OCI-LY3 (cell line): ENCODE measurements around the gene CLSTN2.

ENCODE experiments used
- H2AFZ ChIP-seq: fragments of 200-600, 300-600 bp; shearing (Covaris generic); 2 replicates; pipeline ENCODE4 v1.6.0; 2014; ENCODE audit warnings: antibody characterized with exemption, low read depth, low read length
- H3K27ac ChIP-seq: fragments of 200-600, 300-600 bp; sonication (generic); 2 replicates; pipeline ENCODE4 v1.5.1; 2014; ENCODE audit warnings: mild to moderate bottlenecking, low read length, moderate library complexity, mixed read lengths
- H3K27me3 ChIP-seq: fragments of 200-600, 300-600 bp; sonication (generic); 2 replicates; pipeline ENCODE4 v1.6.1; 2014; ENCODE audit warnings: low read depth, low read length, mixed read lengths
- H3K36me3 ChIP-seq: fragments of 200-600, 300-600 bp; sonication (generic); replicated peaks from 2 replicates; pipeline ENCODE3; 2014; ENCODE audit warnings: low read depth, low read length, mixed read lengths
- H3K4me1 ChIP-seq: fragments of 300-600, 200-600 bp; sonication (generic); 2 replicates; pipeline ENCODE4 v1.6.1; 2014; ENCODE audit warnings: low read length, mixed read lengths
- H3K4me2 ChIP-seq: fragments of 200-600, 300-600 bp; sonication (generic); 2 replicates; pipeline ENCODE4 v1.6.1; 2014; ENCODE audit warnings: low read length, mixed read lengths
- H3K4me3 ChIP-seq: fragments of 300-600, 200-600 bp; sonication (generic); 2 replicates; pipeline ENCODE4 v1.5.1; 2014; ENCODE audit warnings: antibody characterized with exemption, mild to moderate bottlenecking, low read length, moderate library complexity
- H3K79me2 ChIP-seq: fragments of 300-600, 200-600 bp; shearing (Covaris generic); 2 replicates; pipeline ENCODE4 v1.6.1; 2014; ENCODE audit warnings: mild to moderate bottlenecking, low read length, mixed read lengths
- H3K9ac ChIP-seq: fragments of 300-600, 200-600 bp; shearing (Covaris generic); 2 replicates; pipeline ENCODE4 v1.6.0; 2014; ENCODE audit warnings: mild to moderate bottlenecking, low read length, moderate library complexity
- H3K9me3 ChIP-seq: fragments of 200-600, 300-600 bp; shearing (Covaris generic); 2 replicates; pipeline ENCODE4 v1.6.1; 2014; ENCODE audit warnings: low read length, mixed read lengths; ENCODE audit not compliant: insufficient read depth
- H4K20me1 ChIP-seq: fragments of 200-600, 300-600 bp; sonication (generic); 2 replicates; pipeline ENCODE4 v1.6.1; 2016; ENCODE audit warnings: low read length, mixed read lengths; ENCODE audit not compliant: insufficient read depth
- CTCF ChIP-seq: fragments of 200-600, 300-600 bp; sonication (generic); IDR thresholded peaks from 2 replicates; pipeline ENCODE4 v1.5.1; 2014; ENCODE audit warnings: antibody characterized with exemption, low read length, low read depth
- EZH2phosphoT487 ChIP-seq: fragments of 200-600 bp; shearing (Covaris generic); IDR thresholded peaks from 2 replicates; pipeline ENCODE4 v1.6.1; 2018; ENCODE audit warnings: antibody characterized with exemption, mixed run types, low read depth

CLSTN2 gene

GRCh38 chr3:140438736-140439470, 503.9 kb downstream of the CLSTN2 start:
- Histone ChIP-seq H3K27ac (no peak overlapping the region), H3K4me1 (no peaks in the 10 kb centered on the region), H3K4me3 (no peak overlapping the region), H3K9ac (no peak overlapping the region), H2AFZ (no peak overlapping the region), H3K9me3 (no peaks in the 10 kb centered on the region), H3K36me3 (no peaks in the 10 kb centered on the region), H3K79me2 (no peaks in the 10 kb centered on the region), H3K27me3 (no peaks in the 10 kb centered on the region), H3K4me2 (no peak overlapping the region), H4K20me1 (no peaks in the 10 kb centered on the region)
- TF ChIP-seq EZH2phosphoT487 (no peak), CTCF (no peak)

GRCh38 chr3:140439527-140439926, 504.5 kb downstream of the CLSTN2 start:
- no peak for TF ChIP-seq EZH2phosphoT487
- no peak for TF ChIP-seq CTCF
- Histone ChIP-seq H3K4me1 (no peaks in the 10 kb centered on the region), H3K79me2 (no peaks in the 10 kb centered on the region), H4K20me1 (no peaks in the 10 kb centered on the region), H3K36me3 (no peaks in the 10 kb centered on the region), H3K4me3 (no peak overlapping the region), H3K27me3 (no peaks in the 10 kb centered on the region), H3K9me3 (no peaks in the 10 kb centered on the region), H2AFZ (no peak overlapping the region), H3K9ac (no peak overlapping the region), H3K27ac (no peak overlapping the region), H3K4me2 (no peak overlapping the region)

GRCh38 chr3:140440446-140440845, 505.5 kb downstream of the CLSTN2 start:
- TF ChIP-seq EZH2phosphoT487 (no peak), CTCF (no peak)
- Histone ChIP-seq H3K4me3 (no peak overlapping the region), H3K27me3 (no peaks in the 10 kb centered on the region), H3K4me2 (no peak overlapping the region), H3K4me1 (no peaks in the 10 kb centered on the region), H3K36me3 (no peaks in the 10 kb centered on the region), H2AFZ (no peak overlapping the region), H3K9me3 (no peaks in the 10 kb centered on the region), H4K20me1 (no peaks in the 10 kb centered on the region), H3K79me2 (no peaks in the 10 kb centered on the region), H3K27ac (no peak overlapping the region), H3K9ac (no peak overlapping the region)

- Histone ChIP-seq H3K4me3 (no peak overlapping the region), H3K27me3 (no peaks in the 10 kb centered on the region), H3K9me3 (no peaks in the 10 kb centered on the region), H3K4me1 (no peaks in the 10 kb centered on the region), H3K27ac (no peak overlapping the region), H3K36me3 (no peaks in the 10 kb centered on the region), H3K4me2 (no peak overlapping the region), H3K9ac (no peak overlapping the region), H2AFZ (no peak overlapping the region), H3K79me2 (no peaks in the 10 kb centered on the region), H4K20me1 (no peaks in the 10 kb centered on the region)
- no peak for TF ChIP-seq CTCF
- no peak for TF ChIP-seq EZH2phosphoT487
These were observed 506.0 kb downstream of the CLSTN2 start for GRCh38 chr3:140441006-140441405.
